HEK293 (cell line): ENCODE measurements around the gene FHAD1.

Source experiments
- CTCF ChIP-seq: fragments of 450-650 bp; formaldehyde crosslinking; IDR thresholded peaks from 2 replicates; pipeline ENCODE4 v1.5.1; 2016; ENCODE audit warnings: missing biosample characterization, missing genetic modification characterization
- PBX3 ChIP-seq: sonication (generic); formaldehyde crosslinking; IDR thresholded peaks from 2 replicates; pipeline ENCODE4 v1.8.1; 2022; ENCODE audit warnings: mild to moderate bottlenecking, moderate library complexity, missing genetic modification reagents
- YY1 ChIP-seq: fragments of 450-650 bp; formaldehyde crosslinking; IDR thresholded peaks from 2 replicates; pipeline ENCODE4 v1.5.1; 2018; ENCODE audit warnings: missing biosample characterization, missing genetic modification characterization
- ZBTB49 ChIP-seq: fragments of 450-650 bp; formaldehyde crosslinking; IDR thresholded peaks from 2 replicates; pipeline ENCODE4 v1.5.1; 2016; ENCODE audit warnings: missing biosample characterization, missing genetic modification characterization, low read depth
- ZBTB7A ChIP-seq: fragments of 450-650 bp; formaldehyde crosslinking; IDR thresholded peaks from 2 replicates; pipeline ENCODE4 v1.5.1; 2016; ENCODE audit warnings: low read depth, missing biosample characterization, missing genetic modification characterization
- ZNF239 ChIP-seq: fragments of 450-650 bp; formaldehyde crosslinking; IDR thresholded peaks from 2 replicates; pipeline ENCODE4 v1.5.1; 2016; ENCODE audit warnings: missing biosample characterization, missing genetic modification characterization
- ZNF274 ChIP-seq, 2 experiments: fragments of 200-500 bp in 1 of 2; fragments of 450-650 bp in 1 of 2; sonication (Bioruptor generic) in 1 of 2; formaldehyde crosslinking in 1 of 2; IDR thresholded peaks; 2 replicates each; pipeline versions ENCODE4 v1.5.1 to v1.6.1; 2014 to 2016; ENCODE audit warnings: borderline replicate concordance in 1 of 2, inconsistent platforms in 1 of 2, low read length in 1 of 2, missing biosample characterization in 1 of 2, missing genetic modification characterization in 1 of 2
- ZNF302 ChIP-seq: fragments of 450-650 bp; formaldehyde crosslinking; IDR thresholded peaks from 2 replicates; pipeline ENCODE4 v1.5.1; 2016; ENCODE audit warnings: missing biosample characterization, missing genetic modification characterization, low read depth
- ZNF416 ChIP-seq: fragments of 450-650 bp; formaldehyde crosslinking; IDR thresholded peaks from 2 replicates; pipeline ENCODE4 v1.5.1; 2016; ENCODE audit warnings: missing biosample characterization, missing genetic modification characterization
- ZNF521 ChIP-seq: fragments of 450-650 bp; formaldehyde crosslinking; IDR thresholded peaks from 2 replicates; pipeline ENCODE4 v1.5.1; 2017; ENCODE audit warnings: missing biosample characterization, mild to moderate bottlenecking, missing genetic modification characterization
- ZNF600 ChIP-seq: fragments of 450-650 bp; formaldehyde crosslinking; IDR thresholded peaks from 2 replicates; pipeline ENCODE4 v1.5.1; 2016; ENCODE audit warnings: missing biosample characterization, missing genetic modification characterization
- ZNF670 ChIP-seq: fragments of 450-650 bp; formaldehyde crosslinking; IDR thresholded peaks from 2 replicates; pipeline ENCODE4 v1.5.1; 2016; ENCODE audit warnings: missing biosample characterization, missing genetic modification characterization, low read depth
- ZNF701 ChIP-seq: fragments of 450-650 bp; formaldehyde crosslinking; IDR thresholded peaks from 2 replicates; pipeline ENCODE4 v1.5.1; 2016; ENCODE audit warnings: missing biosample characterization, missing genetic modification characterization

GRCh38 chr1:15370781-15371520 is 123.9 kb downstream of the FHAD1 start:
- TF ChIP-seq CTCF (tag by site-specific recombination) = no peak
- no peak for TF ChIP-seq ZNF521 (tag by site-specific recombination)
- TF ChIP-seq ZNF416 (tag by site-specific recombination) = no peak
- TF ChIP-seq ZNF239 = no peak
- no peak for TF ChIP-seq ZBTB7A
- TF ChIP-seq ZNF600 (tag by site-specific recombination) = no peak
- no peak for TF ChIP-seq ZNF302 (tag by site-specific recombination)
- no peak for TF ChIP-seq PBX3 (CRISPR knock-in tag)
- TF ChIP-seq YY1 = no peak
- TF ChIP-seq ZBTB49 = no peak
- no peak for TF ChIP-seq ZNF274 (IDR thresholded peaks at IDR 0.05; ENCODE audit: low read length)
- no peak for TF ChIP-seq ZNF274 (tag by site-specific recombination; IDR thresholded peaks at IDR 0.05; ENCODE audit: borderline replicate concordance)
- TF ChIP-seq ZNF670 = no peak
- TF ChIP-seq ZNF701 (tag by site-specific recombination) = no peak
